Stimulated activated naive CD8-positive, alpha-beta T cell treated with anti-CD3 and anti-CD28 coated beads, Interleukin-15, amount 100 ng/mL, for 72 hours (primary cell): ENCODE data around the gene CCDC92.

ENCODE experiments used
- ATAC-seq: fragments of 150-1000 bp; cut with Tn5 transposase; 2 replicates; pipeline ENCODE4 v1.10.0; 2021; ENCODE audit warnings: mild to moderate bottlenecking, moderate library complexity
- DNase-seq, 2 donors: peaks; one replicate each; pipeline ENCODE4 v3.0.0; 2021 to 2022
- H3K27ac Mint-ChIP-seq, 2 donors: one replicate each; pipeline ENCODE4 v1.8.0; 2022; ENCODE audit warnings: mild to moderate bottlenecking in 2 of 2, mixed read lengths in 2 of 2, moderate library complexity in 2 of 2
- H3K27me3 Mint-ChIP-seq: one replicate; pipeline ENCODE4 v1.8.0; 2022; ENCODE audit warnings: mixed read lengths
- H3K4me1 Mint-ChIP-seq: one replicate; pipeline ENCODE4 v1.8.0; 2022; ENCODE audit warnings: mild to moderate bottlenecking, mixed read lengths
- H3K4me3 Mint-ChIP-seq, 2 donors: one replicate each; pipeline ENCODE4 v1.8.0; 2022; ENCODE audit warnings: mild to moderate bottlenecking in 2 of 2, mixed read lengths in 2 of 2, moderate library complexity in 1 of 2
- H3K9me3 Mint-ChIP-seq, 2 donors: one replicate each; pipeline ENCODE4 v1.8.0; 2022; ENCODE audit warnings: mixed read lengths in 2 of 2

Gene CCDC92

GRCh38 chr12:123972457-123973401 is at the start of gene CCDC92, which contains the start of gene ZNF664:
TSS of gene CCDC92 (minus strand) at chr12:123972831. CDS start at chr12:123944305, 28,526 bp downstream.
TSS of gene ZNF664 (plus strand) at chr12:123973215. CDS start at chr12:124012145, 38,930 bp downstream.
- Mint-ChIP-seq H3K4me3 (peak within 1 kb of the TSS; percentile 92 to 96), H3K4me1 (peaks cover 39% of the 10 kb centered on the region), H3K9me3 (no peaks in the 10 kb centered on the region), H3K27ac (peak within 1 kb of the TSS; percentile 89 to 95), H3K27me3 (no peaks in the 10 kb centered on the region)
- ATAC-seq = peak; percentile 91
- peak; percentile 96 to 98 for DNase-seq

GRCh38 chr12:124022161-124022560 is 49.5 kb upstream of the CCDC92 start:
- no peak overlapping the region for H3K27ac Mint-ChIP-seq
- H3K4me1 Mint-ChIP-seq = no peaks in the 10 kb centered on the region
- DNase-seq (no peak), ATAC-seq (no peak)
- no peak overlapping the region for H3K4me3 Mint-ChIP-seq
- no peaks in the 10 kb centered on the region for H3K9me3 Mint-ChIP-seq
- H3K27me3 Mint-ChIP-seq = peaks cover 1% of the 10 kb centered on the region

- Mint-ChIP-seq H3K27me3 (no peaks in the 10 kb centered on the region), H3K27ac (no peak overlapping the region), H3K4me3 (no peak overlapping the region), H3K4me1 (no peaks in the 10 kb centered on the region), H3K9me3 (no peaks in the 10 kb centered on the region)
- ATAC-seq = no peak
- no peak for DNase-seq
Observed at GRCh38 chr12:124021007-124021406, 48.4 kb upstream of the CCDC92 start.

- Mint-ChIP-seq H3K27me3 (no peaks in the 10 kb centered on the region), H3K4me1 (no peaks in the 10 kb centered on the region), H3K9me3 (no peaks in the 10 kb centered on the region), H3K27ac (no peak overlapping the region), H3K4me3 (no peak overlapping the region)
- no peak for ATAC-seq
- no peak for DNase-seq
Observed at GRCh38 chr12:124020514-124020949, 47.9 kb upstream of the CCDC92 start.

GRCh38 chr12:124019115-124019514 is 46.5 kb upstream of the CCDC92 start:
- Mint-ChIP-seq H3K27ac (no peak overlapping the region), H3K27me3 (no peaks in the 10 kb centered on the region), H3K4me3 (no peak overlapping the region), H3K4me1 (no peaks in the 10 kb centered on the region), H3K9me3 (no peaks in the 10 kb centered on the region)
- ATAC-seq = no peak
- DNase-seq = no peak

- DNase-seq = no peak
- no peaks in the 10 kb centered on the region for H3K27me3 Mint-ChIP-seq
- H3K27ac Mint-ChIP-seq = no peak overlapping the region
- H3K4me1 Mint-ChIP-seq = no peaks in the 10 kb centered on the region
- ATAC-seq = no peak
- no peaks in the 10 kb centered on the region for H3K9me3 Mint-ChIP-seq
- no peak overlapping the region for H3K4me3 Mint-ChIP-seq
Observed at GRCh38 chr12:124018539-124018938, 45.9 kb upstream of the CCDC92 start.

GRCh38 chr12:124017064-124017463 is 44.4 kb upstream of the CCDC92 start:
- no peaks in the 10 kb centered on the region for H3K9me3 Mint-ChIP-seq
- no peaks in the 10 kb centered on the region for H3K27me3 Mint-ChIP-seq
- H3K27ac Mint-ChIP-seq = no peak overlapping the region
- no peak overlapping the region for H3K4me3 Mint-ChIP-seq
- H3K4me1 Mint-ChIP-seq = no peaks in the 10 kb centered on the region
- DNase-seq (no peak), ATAC-seq (no peak)

- H3K27me3 Mint-ChIP-seq = no peaks in the 10 kb centered on the region
- H3K4me3 Mint-ChIP-seq = no peak overlapping the region
- DNase-seq = no peak
- H3K4me1 Mint-ChIP-seq = no peaks in the 10 kb centered on the region
- no peak for ATAC-seq
- peak overlapping the region; percentile 48 to 75 for H3K27ac Mint-ChIP-seq
- H3K9me3 Mint-ChIP-seq = no peaks in the 10 kb centered on the region
Observed at GRCh38 chr12:124015494-124016461, 43.1 kb upstream of the CCDC92 start.

- Mint-ChIP-seq H3K4me3 (no peak overlapping the region), H3K27me3 (no peaks in the 10 kb centered on the region), H3K27ac (no peak overlapping the region), H3K4me1 (peaks cover 7% of the 10 kb centered on the region), H3K9me3 (no peaks in the 10 kb centered on the region)
- ATAC-seq (no peak), DNase-seq (no peak)
Observed at GRCh38 chr12:124013073-124013472, 40.4 kb upstream of the CCDC92 start.

- no peaks in the 10 kb centered on the region for H3K9me3 Mint-ChIP-seq
- H3K27ac Mint-ChIP-seq = no peak overlapping the region
- H3K4me1 Mint-ChIP-seq = peaks cover 22% of the 10 kb centered on the region
- no peak overlapping the region for H3K4me3 Mint-ChIP-seq
- no peak for DNase-seq
- H3K27me3 Mint-ChIP-seq = no peaks in the 10 kb centered on the region
- no peak for ATAC-seq
Observed at GRCh38 chr12:124011435-124012115, 38.9 kb upstream of the CCDC92 start.

GRCh38 chr12:124010687-124011086 is 38.1 kb upstream of the CCDC92 start:
- no peaks in the 10 kb centered on the region for H3K27me3 Mint-ChIP-seq
- H3K4me1 Mint-ChIP-seq = peaks cover 31% of the 10 kb centered on the region
- no peaks in the 10 kb centered on the region for H3K9me3 Mint-ChIP-seq
- peak overlapping the region; percentile 43 to 83 for H3K27ac Mint-ChIP-seq
- H3K4me3 Mint-ChIP-seq = no peak overlapping the region
- no peak for ATAC-seq
- no peak for DNase-seq

- Mint-ChIP-seq H3K4me3 (no peak overlapping the region), H3K4me1 (peaks cover 34% of the 10 kb centered on the region), H3K27ac (no peak overlapping the region), H3K27me3 (no peaks in the 10 kb centered on the region), H3K9me3 (no peaks in the 10 kb centered on the region)
- DNase-seq (no peak), ATAC-seq (no peak)
Observed at GRCh38 chr12:124009781-124010180, 37.1 kb upstream of the CCDC92 start.

GRCh38 chr12:124008595-124008994 is 36.0 kb upstream of the CCDC92 start:
- ATAC-seq (no peak), DNase-seq (no peak)
- Mint-ChIP-seq H3K9me3 (no peaks in the 10 kb centered on the region), H3K27me3 (no peaks in the 10 kb centered on the region), H3K27ac (no peak overlapping the region), H3K4me1 (peaks cover 34% of the 10 kb centered on the region), H3K4me3 (no peak overlapping the region)

- no peaks in the 10 kb centered on the region for H3K27me3 Mint-ChIP-seq
- no peak overlapping the region for H3K4me3 Mint-ChIP-seq
- peaks cover 34% of the 10 kb centered on the region for H3K4me1 Mint-ChIP-seq
- no peaks in the 10 kb centered on the region for H3K9me3 Mint-ChIP-seq
- no peak for ATAC-seq
- DNase-seq = no peak
- no peak overlapping the region for H3K27ac Mint-ChIP-seq
Observed at GRCh38 chr12:124007826-124008570, 35.4 kb upstream of the CCDC92 start.
